Measurements from ENCODE around the gene MPO. TPM values are rescaled to one million over a fixed set of nuclear protein-coding genes. Genes with fewer than 3 reads are reported as not detected.

MPO gene
- total RNA-seq, 1 experiment from 2014 or later: not detected

GRCh38 chr17:58302919-58303585 lies 22.3 kb upstream of the MPO start:
- Histone ChIP-seq H2BK5ac (ENCODE audit: insufficient read length, low read length) (no peak overlapping the region), H2BK20ac (ENCODE audit: low read depth, low read length, poor library complexity, severe bottlenecking) (no peak overlapping the region), H3K4me2 (ENCODE audit: insufficient read depth, insufficient read length, low read length) (no peak overlapping the region), H3K23ac (ENCODE audit: insufficient read length, low read depth, low read length) (no peak overlapping the region), H3K56ac (ENCODE audit: insufficient read length, low read depth, low read length) (no peak overlapping the region), H2BK12ac (ENCODE audit: insufficient read length, low read depth, low read length) (no peak overlapping the region), H3K4ac (ENCODE audit: low read depth, low read length) (no peak overlapping the region), H2BK15ac (ENCODE audit: low read depth, low read length) (no peak overlapping the region), H2AFZ (ENCODE audit: low read length) (no peak overlapping the region), H3K79me2 (ENCODE audit: insufficient read depth, low read length) (no peaks in the 10 kb centered on the region), H2BK120ac (ENCODE audit: low read depth, low read length, poor library complexity, severe bottlenecking) (no peak overlapping the region), H3K18ac (ENCODE audit: insufficient read length, low read depth, low read length) (no peak overlapping the region), H3K9me3 (ENCODE audit: control insufficient read depth, low read depth, low read length) (no peaks in the 10 kb centered on the region), H3K79me1 (ENCODE audit: insufficient read depth, low read depth, low read length, poor library complexity, severe bottlenecking) (no peaks in the 10 kb centered on the region), H4K91ac (ENCODE audit: insufficient read length, low read depth, low read length) (no peak overlapping the region), H3K4me1 (ENCODE audit: insufficient read depth, low read length) (no peaks in the 10 kb centered on the region), H3K27me3 (ENCODE audit: insufficient read depth, low read length) (no peaks in the 10 kb centered on the region), H3K9ac (ENCODE audit: extremely low read depth, insufficient read length, low read length) (no peak overlapping the region), H4K5ac (ENCODE audit: insufficient read length, low read depth, low read length) (no peak overlapping the region), H4K8ac (replicated peaks; ENCODE audit: insufficient read length, low read depth, low read length) (no peak overlapping the region), H3K27ac (ENCODE audit: insufficient read length, low read depth, low read length) (no peak overlapping the region), H2AK5ac (ENCODE audit: insufficient read length, low read length) (no peak overlapping the region), H3T11ph (ENCODE audit: low read length) (no peak overlapping the region), H4K20me1 (ENCODE audit: control insufficient read depth, insufficient read depth, insufficient read length) (no peaks in the 10 kb centered on the region), H3K23me2 (ENCODE audit: insufficient read length, low read depth, low read length, poor library complexity, severe bottlenecking) (no peaks in the 10 kb centered on the region), H3K14ac (ENCODE audit: insufficient read depth, low read length) (no peak overlapping the region)
- WGBS (ENCODE audit: extremely low coverage, insufficient read length, low lambda C conversion rate): no CpG with 5 or more reads among the region's 9 CpGs
- no peaks in the 10 kb centered on the region for H3K36me3 Mint-ChIP-seq (ENCODE audit: insufficient read depth in 1 of 3, low read depth in 3 of 3)
- DNase-seq: peak; percentile 50
- peaks cover 5 to 32% of the 10 kb centered on the region in 2 experiments for H3K4me1 Mint-ChIP-seq
- H3K27me3 Mint-ChIP-seq (ENCODE audit: low read depth): peaks cover 5% of the 10 kb centered on the region
- no peaks in the 10 kb centered on the region for H3K9me3 Mint-ChIP-seq
- no peak overlapping the region for H3K4me3 Mint-ChIP-seq
- peak overlapping the region in 1 of 3 experiments; percentile 40; a peak in 2 of 7 replicates for H3K27ac Mint-ChIP-seq
- TF ChIP-seq CTCF (conservative IDR thresholded peaks at IDR 0.05): no peak
